Activated naive CD8-positive, alpha-beta T cell treated with anti-CD3 and anti-CD28 coated beads, Interleukin-2, amount 50 U/mL, for 16 hours (primary cell): ENCODE data around the gene NOSTRIN.
"Not testable (repeated sequence)": the region's sequence is repeated elsewhere in the genome, so short reads cannot be mapped to it uniquely, and the experiment has no call there.

Source experiments
- DNase-seq: peaks from one replicate; pipeline ENCODE4 v3.0.0-alpha.2; 2020; ENCODE audit warnings: low read depth, low spot score

The NOSTRIN gene

DNA sequence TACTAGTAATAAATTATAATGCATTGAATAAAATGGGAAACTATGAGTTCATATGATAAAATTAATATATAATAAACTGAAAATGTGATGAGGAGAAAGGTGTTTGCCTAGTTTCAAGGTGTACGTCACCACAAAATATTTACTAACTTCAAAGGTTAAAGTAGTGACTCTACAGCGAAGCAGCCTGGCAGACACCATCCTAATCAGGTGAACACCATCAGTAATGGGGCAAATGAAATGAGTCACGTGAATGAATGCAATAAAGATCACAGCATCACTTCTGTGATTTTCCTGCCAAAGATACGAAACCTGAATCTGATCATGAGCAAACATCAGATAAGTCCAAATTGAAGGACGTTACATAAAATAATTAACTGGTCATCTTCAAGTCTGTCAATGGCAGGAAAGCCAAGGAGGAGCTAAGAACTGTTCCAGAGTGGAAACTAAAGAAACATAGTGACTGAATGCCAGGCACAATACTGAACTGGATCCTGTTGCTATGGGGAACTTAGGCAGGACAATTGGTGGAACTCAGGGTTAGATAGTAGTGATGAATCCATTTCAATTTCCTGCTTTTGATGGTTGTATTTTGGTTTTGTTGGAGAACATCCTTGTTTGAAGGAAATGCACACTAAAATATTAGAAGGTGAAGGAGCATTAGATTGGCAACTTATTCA lies 12.1 kb upstream of the NOSTRIN start:
- DNase-seq, result no peak

- not testable (repeated sequence) for DNase-seq
These were observed 11.3 kb upstream of the NOSTRIN start for GRCh38 chr2:168791140-168791539.

DNA sequence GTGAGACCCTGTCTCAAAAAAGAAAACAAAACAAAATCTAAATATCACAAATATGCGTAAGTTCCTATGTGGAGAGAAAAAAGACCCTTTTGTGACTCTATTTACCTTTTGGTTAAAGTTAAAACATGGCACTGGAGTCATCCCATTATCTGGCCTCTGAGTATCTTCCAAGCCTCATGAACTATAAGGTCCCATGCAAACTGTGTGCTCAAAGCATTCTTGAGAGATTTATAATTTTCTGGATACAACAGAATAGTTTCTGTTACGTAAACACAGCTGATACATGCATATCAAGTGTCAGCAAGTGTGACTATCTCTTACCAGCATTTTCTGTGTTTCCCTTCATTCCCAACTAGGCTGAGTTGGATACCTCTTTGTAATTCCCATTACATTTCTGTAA lies 8.8 kb upstream of the NOSTRIN start:
- no peak for DNase-seq

DNA sequence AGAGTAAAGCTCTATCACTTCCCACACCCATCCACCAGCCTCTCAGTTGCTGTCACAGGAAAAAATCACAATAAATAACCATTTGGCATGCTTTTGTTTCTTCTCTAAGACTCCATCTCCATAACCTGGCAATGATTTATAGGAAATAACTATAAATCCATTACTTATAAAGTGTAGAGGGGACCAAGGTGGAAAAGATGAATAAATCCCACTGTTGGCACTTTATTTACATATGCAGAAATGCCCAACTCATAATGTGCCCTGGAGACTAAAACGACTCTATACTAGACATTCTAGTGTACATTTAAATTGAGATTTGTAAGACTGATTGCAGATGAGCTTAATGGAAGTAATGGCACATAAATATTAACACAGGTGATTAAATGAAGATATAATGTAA lies 7.5 kb upstream of the NOSTRIN start:
- DNase-seq, result no peak

- DNase-seq, result no peak
These were observed 6.3 kb upstream of the NOSTRIN start for GRCh38 chr2:168796090-168796577.

DNA sequence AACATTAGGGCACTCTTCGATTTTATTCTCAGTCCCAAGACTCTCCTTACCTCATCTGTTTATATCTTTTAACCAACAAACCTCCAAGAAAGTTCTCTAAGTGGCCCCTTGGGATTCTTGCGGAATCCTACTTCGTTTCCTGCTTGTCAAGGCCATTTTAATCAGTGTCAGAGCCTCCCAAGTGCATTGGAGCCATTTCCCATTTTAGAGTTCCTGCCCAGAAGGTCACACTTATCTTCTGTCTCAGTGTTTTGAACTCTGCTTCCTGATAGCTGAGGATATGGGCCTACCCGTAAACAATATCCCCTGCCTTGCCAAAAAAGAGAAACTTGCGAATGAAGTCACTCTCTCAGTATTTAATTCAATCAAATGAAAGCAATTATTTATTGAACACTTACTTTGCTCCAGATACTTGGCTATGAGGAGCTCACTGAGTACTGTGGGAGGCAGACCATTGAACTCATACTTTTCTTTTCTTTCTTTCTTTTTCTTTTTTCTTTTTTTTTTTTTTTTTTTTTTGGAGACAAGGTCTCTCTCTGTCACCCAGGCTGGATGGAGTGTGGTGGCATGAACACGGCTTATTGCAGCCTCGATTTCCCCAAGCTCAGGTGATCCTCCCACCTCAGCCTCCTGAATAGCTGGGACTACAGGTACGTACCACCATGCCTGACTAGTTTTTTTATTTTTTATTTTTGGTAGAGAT lies 5.7 kb upstream of the NOSTRIN start:
- DNase-seq, result no peak

DNA sequence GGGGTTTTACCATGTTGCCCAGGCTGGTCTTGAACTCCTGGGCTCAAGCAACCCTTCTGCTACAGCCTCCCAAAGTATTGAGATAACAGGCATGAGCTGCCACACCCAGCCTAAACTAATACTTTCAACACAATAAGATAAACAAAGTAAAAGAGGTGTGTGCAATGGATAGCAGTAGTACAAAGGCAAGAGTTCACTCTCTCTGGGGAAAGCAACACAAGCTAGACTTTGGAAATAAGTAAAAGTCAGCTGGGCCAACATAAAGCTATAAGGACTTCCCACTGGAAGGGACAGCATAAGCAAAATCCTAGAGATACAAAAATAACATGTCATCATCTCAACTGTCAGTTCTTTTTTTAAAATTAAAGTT lies 5.2 kb upstream of the NOSTRIN start:
- no peak for DNase-seq

GRCh38 chr2:168798076-168798887 lies 4.2 kb upstream of the NOSTRIN start:
- no peak for DNase-seq

GRCh38 chr2:168798888-168799410 lies 3.5 kb upstream of the NOSTRIN start:
- no peak for DNase-seq

- no peak for DNase-seq
These were observed 966 bp upstream of the NOSTRIN start for GRCh38 chr2:168801471-168801870.

DNA sequence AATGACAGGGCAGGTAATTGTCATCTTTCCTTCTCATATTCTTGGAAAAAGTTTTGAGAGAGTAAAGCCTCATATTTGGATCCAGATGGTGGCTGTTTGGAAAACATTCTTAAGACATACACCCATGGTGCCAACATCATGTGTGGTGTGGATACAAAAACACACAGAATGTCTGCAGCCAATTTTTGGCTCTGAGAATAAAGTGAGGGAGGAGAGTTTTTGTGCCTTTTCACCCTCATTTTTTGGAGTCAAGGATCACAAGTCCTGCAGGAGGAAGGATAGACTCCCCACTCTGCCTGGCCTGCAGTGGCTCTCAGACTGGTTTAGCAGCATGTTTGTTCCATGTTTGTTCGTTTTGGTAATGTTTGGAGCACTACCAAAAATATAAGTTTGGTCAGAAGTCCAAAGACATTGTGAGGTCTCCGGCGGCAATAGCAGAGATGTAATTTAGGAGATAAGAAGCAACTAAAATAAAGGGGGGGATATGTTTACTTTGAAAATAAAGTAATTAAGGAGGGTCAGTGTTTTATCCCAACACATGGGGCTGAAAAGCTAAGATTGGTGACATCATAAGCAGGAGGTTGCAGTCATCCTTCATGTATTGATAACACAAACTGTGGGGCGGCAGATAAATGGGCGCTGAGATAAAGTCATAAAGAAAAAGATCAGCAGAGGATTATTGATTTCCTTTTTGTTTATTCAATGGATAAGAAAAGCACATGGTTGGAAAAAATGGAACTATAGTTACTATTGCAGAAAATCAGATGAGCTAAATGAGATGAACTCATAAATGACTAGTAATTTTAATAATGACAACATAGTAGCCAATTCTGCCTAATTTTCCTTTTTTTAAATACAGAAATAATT lies 655 bp downstream of the NOSTRIN start:
- DNase-seq, result no peak

GRCh38 chr2:168804214-168804613 lies 1.8 kb downstream of the NOSTRIN start:
- DNase-seq, result no peak

- DNase-seq, result no peak
These were observed 3.2 kb downstream of the NOSTRIN start for GRCh38 chr2:168805615-168806014.

GRCh38 chr2:168809537-168809936 lies 7.1 kb downstream of the NOSTRIN start:
- no peak for DNase-seq

DNA sequence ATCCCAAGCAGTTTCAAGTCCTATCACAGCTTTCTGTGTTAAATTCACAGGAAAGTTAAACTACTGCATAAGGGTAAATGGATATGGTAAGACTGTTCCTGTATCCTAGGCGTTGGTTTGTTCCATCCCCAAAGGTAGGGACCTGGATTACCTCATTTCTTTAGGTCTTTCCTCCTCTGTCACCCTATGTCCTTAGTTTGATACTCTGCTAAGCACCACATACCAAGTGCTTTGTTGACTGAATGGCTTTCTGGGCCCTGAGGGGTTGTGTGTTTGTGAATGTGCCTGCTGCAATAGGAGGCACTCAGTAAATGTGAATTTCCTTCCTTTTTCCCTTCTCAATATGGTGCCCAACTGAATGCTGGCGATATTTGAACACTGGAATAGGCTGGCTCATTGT lies 7.8 kb downstream of the NOSTRIN start:
- DNase-seq, result no peak

GRCh38 chr2:168811696-168812095 lies 9.3 kb downstream of the NOSTRIN start:
- no peak for DNase-seq

DNA sequence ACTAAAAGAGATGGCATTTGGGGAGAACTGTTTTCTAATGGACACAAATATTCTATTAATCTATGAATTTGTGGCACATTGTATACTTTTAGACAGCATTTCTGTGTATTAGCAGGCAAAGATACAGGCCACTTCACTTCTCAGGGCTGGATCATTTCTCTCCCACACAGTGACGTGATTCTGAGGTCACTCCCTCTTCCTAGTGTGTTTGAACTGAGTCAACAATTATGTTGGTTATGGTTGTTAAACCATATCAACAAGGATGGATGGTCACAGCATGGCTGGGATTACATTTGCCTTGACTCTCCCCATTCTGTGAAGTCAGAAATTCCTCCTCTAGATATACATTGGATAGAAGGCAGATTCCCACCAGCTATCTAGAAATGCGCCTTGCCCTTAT lies 11.6 kb downstream of the NOSTRIN start:
- no peak for DNase-seq

GRCh38 chr2:168814939-168815907 lies 12.8 kb downstream of the NOSTRIN start:
- DNase-seq, result no peak

DNA sequence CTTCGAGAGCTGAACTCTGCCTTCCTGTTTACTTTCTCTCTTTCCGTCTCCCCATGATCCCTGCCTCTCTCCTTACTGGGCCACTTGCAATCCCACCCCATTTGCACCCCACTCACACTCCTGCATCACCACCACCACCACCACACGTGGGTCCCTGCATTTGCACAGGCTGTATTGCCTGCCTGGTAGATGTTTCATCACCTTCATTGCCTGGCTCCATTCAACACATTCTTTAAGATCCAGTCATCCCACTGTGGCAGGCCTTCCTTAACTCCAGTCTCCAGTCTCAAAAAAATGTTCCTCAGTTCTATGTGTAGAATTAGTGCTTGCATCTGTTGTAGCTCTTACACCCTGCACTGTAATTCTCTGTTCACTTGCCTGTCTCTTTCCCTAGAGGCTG lies 13.9 kb downstream of the NOSTRIN start:
- no peak for DNase-seq

- DNase-seq, result no peak
These were observed 16.7 kb downstream of the NOSTRIN start for GRCh38 chr2:168819050-168819715.
